ENCODE data around the gene PIGO. TPM values are rescaled to one million over a fixed set of nuclear protein-coding genes. Genes with fewer than 3 reads are reported as not detected.

PIGO gene
- polyA plus RNA-seq (2011; rRNA removed) (18.7 and 26.9 TPM in 2 replicates), polyA minus RNA-seq (2011; rRNA and poly(A)+ RNA removed) (10.6 and 20.0 TPM in 2 replicates)

GRCh38 chr9:35096035-35096849 lies at the start of gene PIGO:
TSS of gene PIGO (minus strand) at chr9:35096591. CDS start at chr9:35095565, 1,026 bp downstream.
- DNase-seq (ENCODE audit: low read depth), result no peak
- ChIA-PET CTCF (interaction anchor here (0.7 to 4.4 kb wide), 23 partner anchors 9 to 465 kb away, joined by 3 to 59 read pairs (median 3); partner anchors contain the start of gene FANCG), POLR2A (no interaction called here)
- TF ChIP-seq CTCF (IDR thresholded peaks at IDR 0.05; ENCODE audit: insufficient read depth, low read depth, low read length), result peak; percentile 94
- Histone ChIP-seq H3K27me3 (ENCODE audit: control insufficient read depth, insufficient read depth, low read length) (no peaks in the 10 kb centered on the region), H3K36me3 (ENCODE audit: control insufficient read depth, insufficient read depth, low read length) (peaks cover 27% of the 10 kb centered on the region), H3K4me3 (ENCODE audit: low read depth, low read length) (peak within 1 kb of the TSS; percentile 98)

- H3K36me3 ChIP-seq (ENCODE audit: control insufficient read depth, insufficient read depth, low read length), result no peaks in the 10 kb centered on the region
- CTCF ChIA-PET, result no interaction called here
- H3K27me3 ChIP-seq (ENCODE audit: control insufficient read depth, insufficient read depth, low read length), result peaks cover 2% of the 10 kb centered on the region; the same call in 1 of the 2 replicates
- no peak for TF ChIP-seq CTCF (IDR thresholded peaks at IDR 0.05; ENCODE audit: insufficient read depth, low read depth, low read length)
- no peak for DNase-seq (ENCODE audit: low read depth)
- no peak overlapping the region for H3K4me3 ChIP-seq (ENCODE audit: low read depth, low read length)
- POLR2A ChIA-PET, result no interaction called here
Measured at GRCh38 chr9:35142037-35142436, 45.6 kb upstream of the PIGO start.

GRCh38 chr9:35140093-35140492 lies 43.7 kb upstream of the PIGO start:
- Histone ChIP-seq H3K27me3 (ENCODE audit: control insufficient read depth, insufficient read depth, low read length) (peaks cover 2% of the 10 kb centered on the region; the same call in 1 of the 2 replicates), H3K36me3 (ENCODE audit: control insufficient read depth, insufficient read depth, low read length) (no peaks in the 10 kb centered on the region), H3K4me3 (ENCODE audit: low read depth, low read length) (no peak overlapping the region)
- CTCF ChIA-PET, result no interaction called here
- no peak for DNase-seq (ENCODE audit: low read depth)
- no peak for TF ChIP-seq CTCF (IDR thresholded peaks at IDR 0.05; ENCODE audit: insufficient read depth, low read depth, low read length)
- POLR2A ChIA-PET, result no interaction called here

- ChIA-PET CTCF (no interaction called here), POLR2A (no interaction called here)
- Histone ChIP-seq H3K27me3 (ENCODE audit: control insufficient read depth, insufficient read depth, low read length) (peaks cover 2% of the 10 kb centered on the region; the same call in 1 of the 2 replicates), H3K36me3 (ENCODE audit: control insufficient read depth, insufficient read depth, low read length) (no peaks in the 10 kb centered on the region), H3K4me3 (ENCODE audit: low read depth, low read length) (no peak overlapping the region)
- DNase-seq (ENCODE audit: low read depth), result no peak
- no peak for TF ChIP-seq CTCF (IDR thresholded peaks at IDR 0.05; ENCODE audit: insufficient read depth, low read depth, low read length)
Measured at GRCh38 chr9:35136866-35137265, 40.5 kb upstream of the PIGO start.

GRCh38 chr9:35135988-35136387 lies 39.6 kb upstream of the PIGO start:
- ChIA-PET CTCF (interaction anchor here (0.6 kb wide), 1 partner anchor 608 kb away, joined by 3 read pairs; no protein-coding TSS in a partner anchor), POLR2A (no interaction called here)
- Histone ChIP-seq H3K4me3 (ENCODE audit: low read depth, low read length) (no peak overlapping the region), H3K27me3 (ENCODE audit: control insufficient read depth, insufficient read depth, low read length) (peaks cover 2% of the 10 kb centered on the region; the same call in 1 of the 2 replicates), H3K36me3 (ENCODE audit: control insufficient read depth, insufficient read depth, low read length) (no peaks in the 10 kb centered on the region)
- DNase-seq (ENCODE audit: low read depth), result no peak
- no peak for TF ChIP-seq CTCF (IDR thresholded peaks at IDR 0.05; ENCODE audit: insufficient read depth, low read depth, low read length)
